Lung (tissue), 12 donors: ENCODE results near the gene ADARB1. TPM values are rescaled to one million over a fixed set of nuclear protein-coding genes. Genes with fewer than 3 reads are reported as not detected.

ENCODE experiments used
- ATAC-seq: fragments of 200-7000 bp; cut with Tn5 transposase; one replicate; pipeline ENCODE4 v1.9.1; 2020; ENCODE audit warnings: moderate number of reproducible peaks; ENCODE audit not compliant: insufficient read depth, low FRiP score
- DNase-seq, 3 donors: peaks; one replicate each; pipeline ENCODE4 v3.0.0-alpha.2; 2013 to 2017
- H3K27ac ChIP-seq, 2 donors: one replicate each; pipeline ENCODE4 v1.5.1; 2013; ENCODE audit warnings: mild to moderate bottlenecking in 2 of 2, moderate library complexity in 2 of 2, control low read depth in 1 of 2, inconsistent platforms in 1 of 2, low read depth in 1 of 2, low read length in 1 of 2
- H3K27me3 ChIP-seq, 3 donors: one replicate each; pipeline ENCODE4 v1.5.1; 2013; ENCODE audit warnings: low read length in 2 of 3; ENCODE audit not compliant: control insufficient read depth in 3 of 3, insufficient read depth in 3 of 3
- H3K36me3 ChIP-seq, 4 donors: one replicate each; pipeline ENCODE4 v1.5.1; 2013; ENCODE audit warnings: low read length in 4 of 4, mild to moderate bottlenecking in 1 of 4, moderate library complexity in 1 of 4; ENCODE audit not compliant: control insufficient read depth in 4 of 4, insufficient read depth in 4 of 4
- H3K4me1 ChIP-seq, 5 donors: one replicate each; pipeline ENCODE4 v1.5.1; 2013; ENCODE audit warnings: low read length in 5 of 5, mild to moderate bottlenecking in 2 of 5, moderate library complexity in 1 of 5; ENCODE audit not compliant: control insufficient read depth in 5 of 5, insufficient read depth in 5 of 5
- H3K4me3 ChIP-seq: one replicate; pipeline ENCODE4 v1.5.1; 2013; ENCODE audit warnings: mild to moderate bottlenecking, control low read depth, moderate library complexity
- H3K9ac ChIP-seq, 2 donors: one replicate each; pipeline ENCODE4 v1.5.1; 2013; ENCODE audit warnings: low read length in 2 of 2, control low read depth in 1 of 2; ENCODE audit not compliant: insufficient read depth in 1 of 2
- H3K9me3 ChIP-seq, 4 donors: one replicate each; pipeline ENCODE4 v1.5.1; 2013; ENCODE audit warnings: low read length in 3 of 4, mild to moderate bottlenecking in 1 of 4, moderate library complexity in 1 of 4; ENCODE audit not compliant: control insufficient read depth in 4 of 4, insufficient read depth in 3 of 4
- WGBS, 2 donors: extraction: QIAGEN DNeasy Blood & Tissue Kit; methylation state at CpG; one replicate each; pipeline ENCODE4 v1.1.7; 2013; 5-methylcytosine and 5-hydroxymethylcytosine counted together
- polyA plus RNA-seq, 2 donors: library from polyadenylated mRNA; stranded (reverse); fragments of 200-250 nt; gene quantifications; one replicate each; pipeline ENCODE4 v1.2.1, GENCODE V29; 2013
- total RNA-seq, 2 donors: library from RNA; depleted of rRNA in 1 of 2; stranded (reverse); fragments of >200 nt in 1 of 2; gene quantifications; one replicate each; pipeline ENCODE4 v1.2.1, GENCODE V29; 2014 to 2021
- TF ChIP-seq, protein P1 (sequence below): IDR thresholded peaks from 2 replicates; pipeline ENCODE4 v1.5.1; 2012; ENCODE audit warnings: mild to moderate bottlenecking; ENCODE audit errors: control extremely low read depth, extremely low read depth
- donor health status: control.
- donor health status: control.
- donor health status: Bipolar disorder and iron deficiency.
- donor health status: healthy.
- donor health status: DM: yes; HTN: yes; CAD: no.

Gene ADARB1
- total and polyA plus RNA-seq, 4 donors, result 13.4 to 47.7 (median 32.6) TPM

DNA sequence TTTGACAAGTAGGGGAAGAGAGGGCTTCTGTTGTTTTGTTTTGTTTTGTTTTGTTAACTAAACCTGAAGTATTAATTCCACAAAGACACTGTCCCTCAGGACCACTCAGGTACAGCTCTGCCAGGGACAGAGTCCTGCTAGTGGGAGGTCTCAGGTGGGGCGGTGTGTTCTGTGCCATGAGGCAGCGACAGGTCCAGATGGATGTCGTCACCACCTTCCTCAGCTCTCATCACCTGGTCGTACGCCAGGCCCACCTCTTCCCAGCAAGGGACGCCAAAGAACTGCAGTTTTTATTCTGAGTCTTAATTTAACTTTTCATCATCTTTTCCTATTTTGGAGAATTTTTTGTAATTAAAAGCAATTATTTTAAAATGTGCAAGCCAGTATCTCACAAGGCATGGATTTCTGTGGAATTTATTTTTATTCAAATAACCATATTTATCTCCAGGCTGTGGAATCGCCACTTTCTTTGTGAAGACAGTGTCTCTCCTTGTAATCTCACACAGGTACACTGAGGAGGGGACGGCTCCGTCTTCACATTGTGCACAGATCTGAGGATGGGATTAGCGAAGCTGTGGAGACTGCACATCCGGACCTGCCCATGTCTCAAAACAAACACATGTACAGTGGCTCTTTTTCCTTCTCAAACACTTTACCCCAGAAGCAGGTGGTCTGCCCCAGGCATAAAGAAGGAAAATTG is 150.8 kb downstream of the ADARB1 start:
- DNase-seq, result no peak
- TF ChIP-seq, protein P1, sequence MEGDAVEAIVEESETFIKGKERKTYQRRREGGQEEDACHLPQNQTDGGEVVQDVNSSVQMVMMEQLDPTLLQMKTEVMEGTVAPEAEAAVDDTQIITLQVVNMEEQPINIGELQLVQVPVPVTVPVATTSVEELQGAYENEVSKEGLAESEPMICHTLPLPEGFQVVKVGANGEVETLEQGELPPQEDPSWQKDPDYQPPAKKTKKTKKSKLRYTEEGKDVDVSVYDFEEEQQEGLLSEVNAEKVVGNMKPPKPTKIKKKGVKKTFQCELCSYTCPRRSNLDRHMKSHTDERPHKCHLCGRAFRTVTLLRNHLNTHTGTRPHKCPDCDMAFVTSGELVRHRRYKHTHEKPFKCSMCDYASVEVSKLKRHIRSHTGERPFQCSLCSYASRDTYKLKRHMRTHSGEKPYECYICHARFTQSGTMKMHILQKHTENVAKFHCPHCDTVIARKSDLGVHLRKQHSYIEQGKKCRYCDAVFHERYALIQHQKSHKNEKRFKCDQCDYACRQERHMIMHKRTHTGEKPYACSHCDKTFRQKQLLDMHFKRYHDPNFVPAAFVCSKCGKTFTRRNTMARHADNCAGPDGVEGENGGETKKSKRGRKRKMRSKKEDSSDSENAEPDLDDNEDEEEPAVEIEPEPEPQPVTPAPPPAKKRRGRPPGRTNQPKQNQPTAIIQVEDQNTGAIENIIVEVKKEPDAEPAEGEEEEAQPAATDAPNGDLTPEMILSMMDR, result no peak
- Histone ChIP-seq H3K9me3 (peaks cover 0 to 2% (median 0%) of the 10 kb centered on the region in 4 donors), H3K4me3 (no peak overlapping the region), H3K27me3 (peaks cover 0 to 4% (median 0%) of the 10 kb centered on the region in 3 donors), H3K9ac (no peak overlapping the region), H3K4me1 (peaks cover 0 to 4% (median 0%) of the 10 kb centered on the region in 5 donors), H3K27ac (no peak overlapping the region), H3K36me3 (peaks cover 5 to 25% (median 10%) of the 10 kb centered on the region in 4 donors)
- 91 to 92% methylated on average over 11 of the region's 11 CpGs for WGBS, 2 donors
- ATAC-seq, result no peak

DNA sequence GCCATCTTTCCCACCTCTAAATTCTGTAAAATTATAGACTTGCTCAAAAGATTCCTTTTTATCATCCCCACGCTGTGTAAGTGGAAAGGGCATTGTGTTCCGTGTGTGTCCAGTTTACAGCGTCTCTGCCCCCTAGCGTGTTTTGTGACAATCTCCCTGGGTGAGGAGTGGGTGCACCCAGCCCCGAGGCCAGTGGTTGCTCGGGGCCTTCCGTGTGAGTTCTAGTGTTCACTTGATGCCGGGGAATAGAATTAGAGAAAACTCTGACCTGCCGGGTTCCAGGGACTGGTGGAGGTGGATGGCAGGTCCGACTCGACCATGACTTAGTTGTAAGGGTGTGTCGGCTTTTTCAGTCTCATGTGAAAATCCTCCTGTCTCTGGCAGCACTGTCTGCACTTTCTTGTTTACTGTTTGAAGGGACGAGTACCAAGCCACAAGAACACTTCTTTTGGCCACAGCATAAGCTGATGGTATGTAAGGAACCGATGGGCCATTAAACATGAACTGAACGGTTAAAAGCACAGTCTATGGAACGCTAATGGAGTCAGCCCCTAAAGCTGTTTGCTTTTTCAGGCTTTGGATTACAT is 151.5 kb downstream of the ADARB1 start:
- DNase-seq, result peak in 1 of 3 donors; percentile 6
- peaks cover 0 to 2% (median 0%) of the 10 kb centered on the region in 5 donors for H3K4me1 ChIP-seq
- WGBS, 2 donors, result 86 to 89% methylated on average over 16 of the region's 16 CpGs
- TF ChIP-seq, protein P1, result no peak
- no peak overlapping the region for H3K9ac ChIP-seq
- peaks cover 0 to 4% (median 0%) of the 10 kb centered on the region in 3 donors for H3K27me3 ChIP-seq
- no peak for ATAC-seq
- peaks cover 5 to 21% (median 9%) of the 10 kb centered on the region in 4 donors for H3K36me3 ChIP-seq
- H3K9me3 ChIP-seq, result no peaks in the 10 kb centered on the region
- H3K27ac ChIP-seq, result no peak overlapping the region
- H3K4me3 ChIP-seq, result no peak overlapping the region

DNA sequence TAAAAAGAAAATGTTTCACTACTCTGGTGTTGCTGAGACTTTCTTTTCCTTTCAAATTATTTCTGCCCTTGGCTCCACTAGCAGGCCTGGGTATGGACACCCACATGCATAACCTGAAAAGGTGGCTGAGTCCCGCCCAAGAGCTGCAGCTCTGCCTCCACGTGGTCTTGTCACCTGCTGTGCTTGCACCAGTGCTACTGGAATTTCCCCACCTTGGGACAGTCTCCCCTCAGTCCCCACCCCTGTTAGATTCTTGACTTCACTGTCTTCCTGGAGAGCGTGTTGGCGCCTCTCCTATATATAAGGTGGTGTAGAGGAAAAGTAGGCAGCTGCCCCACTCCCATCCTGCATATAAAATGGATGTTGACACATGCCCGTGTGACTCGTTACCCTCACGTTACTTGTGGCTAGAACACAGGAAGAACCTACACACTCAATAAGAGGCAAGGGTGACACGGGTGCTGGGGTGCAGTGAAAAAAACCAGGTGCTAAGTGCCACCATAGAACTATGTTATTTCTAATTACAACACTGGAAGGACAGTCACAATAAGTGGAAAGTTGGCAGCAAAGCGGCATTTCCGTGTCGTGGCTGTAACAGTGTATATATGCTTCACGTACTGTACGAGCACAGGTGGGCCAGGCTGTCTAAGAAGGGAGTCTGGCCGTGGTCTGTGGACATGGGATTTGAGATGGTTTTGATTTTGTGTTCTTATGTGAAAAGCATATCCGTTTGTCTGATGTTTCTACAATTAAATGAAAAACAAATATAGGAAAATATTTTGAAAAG is 152.4 kb downstream of the ADARB1 start:
- Histone ChIP-seq H3K4me1 (peaks cover 0 to 2% (median 0%) of the 10 kb centered on the region in 5 donors), H3K9ac (no peak overlapping the region), H3K9me3 (no peaks in the 10 kb centered on the region)

More for the DNA sequence above, 152.4 kb downstream of the ADARB1 start:
- Histone ChIP-seq H3K27me3 (peaks cover 0 to 4% (median 0%) of the 10 kb centered on the region in 3 donors), H3K36me3 (peaks cover 0 to 15% (median 2%) of the 10 kb centered on the region in 4 donors), H3K4me3 (no peak overlapping the region), H3K27ac (no peak overlapping the region)
- 47 to 58% methylated on average over 15 of the region's 15 CpGs for WGBS, 2 donors
- DNase-seq (no peak), ATAC-seq (no peak)
- TF ChIP-seq, protein P1, result no peak
